Measurements from ENCODE around the gene SOX5. TPM values are rescaled to one million over a fixed set of nuclear protein-coding genes. Genes with fewer than 3 reads are reported as not detected.
A peak's percentile ranks its signal among the peaks of the same experiment; 100 is the strongest.

The SOX5 gene
- total and polyA plus RNA-seq, 2 of the 8 experiments (the other 6 are each of a cell fraction or from before 2014, with no cell fraction given): 2.2 to 2.6 TPM

GRCh38 chr12:23699031-23699430 lies 250.4 kb downstream of the SOX5 start:
- DNase-seq (ENCODE audit: low read depth in 1 of 2, low spot score in 2 of 2): no peak
- no peak overlapping the region for H3K14ac ChIP-seq (ENCODE audit: insufficient read length)
- ChIA-PET POLR2A (ENCODE audit: partially characterized antibody) (no interaction called here), CTCF (ENCODE audit: partially characterized antibody) (interaction anchor here (0.6 kb wide), 1 partner anchor 211 kb away, joined by 3 read pairs; no protein-coding TSS in a partner anchor)
- no peak overlapping the region for H4K8ac ChIP-seq (ENCODE audit: extremely low read depth, insufficient read depth, low read length)
- no peak for FAIRE-seq
- no peak overlapping the region for H3K4ac ChIP-seq (replicated peaks; ENCODE audit: insufficient read length, low read depth, low read length)
- H4K5ac ChIP-seq (ENCODE audit: insufficient read length, low read depth, low read length): no peak overlapping the region
- H2BK120ac ChIP-seq (replicated peaks; ENCODE audit: low read depth, low read length): peak overlapping the region; percentile 83
- no peak overlapping the region for H3K27ac ChIP-seq (ENCODE audit: low read depth, low read length)
- H2AK5ac ChIP-seq (ENCODE audit: low read depth, low read length): no peak overlapping the region
- H3K56ac ChIP-seq (replicated peaks; ENCODE audit: insufficient read length, low read depth, low read length): no peak overlapping the region
- no peak overlapping the region for H3K4me2 ChIP-seq (ENCODE audit: insufficient read depth in 1 of 2, low read depth in 2 of 2, low read length in 2 of 2)
- H3K4me1 ChIP-seq (replicated peaks in 1 of 4; ENCODE audit: control insufficient read depth in 3 of 4, insufficient read depth in 4 of 4, low read length in 3 of 4): peaks cover 0 to 4% (median under 1%) of the 10 kb centered on the region in 4 experiments; a peak in 2 of 7 replicates
- H3K79me2 ChIP-seq (ENCODE audit: control insufficient read depth in 1 of 2, insufficient read depth in 2 of 2, low read length in 2 of 2): no peaks in the 10 kb centered on the region
- no peak overlapping the region for H3K4me3 ChIP-seq (ENCODE audit: extremely low read depth in 1 of 4, insufficient read depth in 2 of 4, low read depth in 3 of 4, low read length in 4 of 4)
- H3K36me3 ChIP-seq (ENCODE audit: control insufficient read depth in 2 of 4, insufficient read depth in 4 of 4, low read length in 3 of 4): no peaks in the 10 kb centered on the region
- no peak overlapping the region for H3K9ac ChIP-seq (replicated peaks in 1 of 4; ENCODE audit: extremely low read depth in 1 of 4, low read depth in 3 of 4, low read length in 3 of 4)
- no peak overlapping the region for H3K23ac ChIP-seq (ENCODE audit: insufficient read length)
- no peak overlapping the region for H4K91ac ChIP-seq (replicated peaks; ENCODE audit: insufficient read length, low read length)
- H2BK5ac ChIP-seq (ENCODE audit: low read depth, low read length): no peak overlapping the region
- H3K23me2 ChIP-seq (ENCODE audit: low read depth, low read length): no peaks in the 10 kb centered on the region
- no peaks in the 10 kb centered on the region for H3K79me1 ChIP-seq (ENCODE audit: low read depth, low read length)
- peak overlapping the region; percentile 10; the same call in 1 of the 2 replicates for H2AFZ ChIP-seq (ENCODE audit: low read length)
- H3K27me3 ChIP-seq (replicated peaks in 1 of 4; ENCODE audit: control insufficient read depth in 3 of 4, extremely low read depth in 1 of 4, insufficient read depth in 3 of 4, low read length in 3 of 4): no peaks in the 10 kb centered on the region
- no peaks in the 10 kb centered on the region; a peak in 1 of 4 replicates for H3K9me3 ChIP-seq (ENCODE audit: insufficient read depth in 2 of 2, low read depth in 1 of 2, low read length in 1 of 2)
- TF ChIP-seq TAF1 (IDR thresholded peaks at IDR 0.05; ENCODE audit: low read depth, low read length) (no peak), FOSL1 (IDR thresholded peaks at IDR 0.05; ENCODE audit: insufficient read depth, low read depth, low read length) (no peak), CHD1 (IDR thresholded peaks at IDR 0.05; ENCODE audit: low read depth, low read length) (no peak), RBBP5 (IDR thresholded peaks at IDR 0.05; ENCODE audit: borderline replicate concordance, low read depth, low read length) (no peak), RNF2 (IDR thresholded peaks at IDR 0.05; ENCODE audit: borderline replicate concordance, low read depth, low read length, missing control alignments, poor library complexity, severe bottlenecking) (no peak), ATF3 (IDR thresholded peaks at IDR 0.05; ENCODE audit: insufficient read depth, low read depth, low read length) (no peak), PHF8 (conservative IDR thresholded peaks at IDR 0.05; ENCODE audit: low read depth, low read length) (no peak), CTBP2 (IDR thresholded peaks at IDR 0.05; ENCODE audit: borderline replicate concordance, insufficient read depth, insufficient read length, low read length) (no peak)
- H4K20me1 ChIP-seq (replicated peaks in 1 of 2; ENCODE audit: control insufficient read depth in 1 of 2, insufficient read depth in 2 of 2, low read length in 2 of 2): no peaks in the 10 kb centered on the region
- H3K18ac ChIP-seq (ENCODE audit: extremely low read depth, low read length): no peak overlapping the region
- no peak overlapping the region for H2BK15ac ChIP-seq (ENCODE audit: low read length)
- H2BK20ac ChIP-seq (ENCODE audit: low read length): no peak overlapping the region
- no peak overlapping the region for H2BK12ac ChIP-seq (ENCODE audit: low read depth, low read length)
